ENCODE measurements around the gene CDKAL1.

The CDKAL1 gene

GRCh38 chr6:21204951-21205350 is 670.7 kb downstream of the CDKAL1 start:
- DNase-seq (ENCODE audit: low read depth in 2 of 2): no peak

GRCh38 chr6:21208081-21208795 is 674.0 kb downstream of the CDKAL1 start:
- DNase-seq (ENCODE audit: low read depth in 2 of 2): no peak

- no peak for DNase-seq (ENCODE audit: low read depth in 2 of 2)
These were observed 674.5 kb downstream of the CDKAL1 start for GRCh38 chr6:21208796-21209186.

GRCh38 chr6:21213492-21213891 is 679.2 kb downstream of the CDKAL1 start:
- no peak for DNase-seq (ENCODE audit: low read depth in 2 of 2)

GRCh38 chr6:21214738-21215448 is 680.6 kb downstream of the CDKAL1 start:
- DNase-seq (ENCODE audit: low read depth in 2 of 2): no peak

GRCh38 chr6:21219241-21219640 is 685.0 kb downstream of the CDKAL1 start:
- no peak for DNase-seq (ENCODE audit: low read depth in 2 of 2)

GRCh38 chr6:21219856-21220255 is 685.6 kb downstream of the CDKAL1 start:
- DNase-seq (ENCODE audit: low read depth in 2 of 2): no peak

- no peak for DNase-seq (ENCODE audit: low read depth in 2 of 2)
These were observed 686.2 kb downstream of the CDKAL1 start for GRCh38 chr6:21220271-21220987.

GRCh38 chr6:21222656-21223055 is 688.4 kb downstream of the CDKAL1 start:
- no peak for DNase-seq (ENCODE audit: low read depth in 2 of 2)

GRCh38 chr6:21225912-21226311 is 691.7 kb downstream of the CDKAL1 start:
- no peak for DNase-seq (ENCODE audit: low read depth in 2 of 2)

GRCh38 chr6:21227486-21227885 is 693.2 kb downstream of the CDKAL1 start:
- DNase-seq (ENCODE audit: low read depth in 2 of 2): no peak

- DNase-seq (ENCODE audit: low read depth in 2 of 2): no peak
These were observed 694.2 kb downstream of the CDKAL1 start for GRCh38 chr6:21228411-21228810.

- no peak for DNase-seq (ENCODE audit: low read depth in 2 of 2)
These were observed 694.7 kb downstream of the CDKAL1 start for GRCh38 chr6:21228876-21229460.

- DNase-seq (ENCODE audit: low read depth in 2 of 2): no peak
These were observed 696.3 kb downstream of the CDKAL1 start for GRCh38 chr6:21230536-21230935.

- DNase-seq (ENCODE audit: low read depth in 2 of 2): no peak
These were observed 700.9 kb downstream of the CDKAL1 start for GRCh38 chr6:21235162-21235561.

GRCh38 chr6:21238208-21238607 is 704.0 kb downstream of the CDKAL1 start:
- DNase-seq (ENCODE audit: low read depth in 2 of 2): no peak

- DNase-seq (ENCODE audit: low read depth in 2 of 2): no peak
These were observed 706.5 kb downstream of the CDKAL1 start for GRCh38 chr6:21240709-21241108.

- DNase-seq (ENCODE audit: low read depth in 2 of 2): no peak
These were observed 707.2 kb downstream of the CDKAL1 start for GRCh38 chr6:21241231-21242130.

GRCh38 chr6:21244897-21245470 is 710.7 kb downstream of the CDKAL1 start:
- no peak for DNase-seq (ENCODE audit: low read depth in 2 of 2)

- DNase-seq (ENCODE audit: low read depth in 2 of 2): no peak
These were observed 711.2 kb downstream of the CDKAL1 start for GRCh38 chr6:21245488-21245887.

- no peak for DNase-seq (ENCODE audit: low read depth in 2 of 2)
These were observed 711.8 kb downstream of the CDKAL1 start for GRCh38 chr6:21246075-21246474.
